Activated CD8-positive, alpha-beta T cell treated with anti-CD3 and anti-CD28 coated beads, Interleukin-2, amount 10 ng/mL, durations not matched to agents 7 days and 5 days (primary cell): ENCODE measurements around the gene RECQL5. TPM values are rescaled to one million over a fixed set of nuclear protein-coding genes. Genes with fewer than 3 reads are reported as not detected.

ENCODE experiments used
- total RNA-seq, 2 experiments: library from RNA; stranded (reverse); gene quantifications; one replicate each; pipeline ENCODE4 v1.2.3, GENCODE V29; 2021

The RECQL5 gene
- total RNA-seq, 2 experiments from 2014 or later, result 37.6 to 43.9 TPM

Other genes with a start within 250 kb of the RECQL5 start
- gene TMEM94, start 210.5 kb downstream of the RECQL5 start, total RNA-seq, result 10 to 100 TPM; 81.9 to 84.8 TPM
- gene CASKIN2, start 151.6 kb downstream of the RECQL5 start, total RNA-seq, result under 1 TPM; 0.68 to 0.97 TPM
- gene TSEN54, start 150.6 kb downstream of the RECQL5 start, total RNA-seq, result 10 to 100 TPM; 76.6 to 77.8 TPM
- 10 to 100 TPM; 19.3 to 19.8 TPM for gene LLGL2, start 141.5 kb downstream of the RECQL5 start, total RNA-seq
- gene MYO15B, start 79.4 kb downstream of the RECQL5 start, total RNA-seq, result 10 to 100 TPM; 26.9 to 27.8 TPM
- under 1 TPM in 1 of 2 experiments, not detected in 1; 0.31 TPM for gene SMIM5, start 33.7 kb downstream of the RECQL5 start, total RNA-seq
- 10 to 100 TPM; 88.7 to 93.7 TPM for gene SAP30BP, start 184 bp upstream of the RECQL5 start, total RNA-seq
- gene ITGB4, start 54.3 kb upstream of the RECQL5 start, total RNA-seq, result 1 to 10 TPM in 1 of 2 experiments, under 1 TPM in 1; 0.89 to 2.0 TPM
- gene GALK1, start 98.0 kb upstream of the RECQL5 start, total RNA-seq, result 10 to 100 TPM; 52.2 to 56.9 TPM
- 10 to 100 TPM; 30.2 to 31.0 TPM for gene UNK, start 117.7 kb upstream of the RECQL5 start, total RNA-seq
- 100 to 1,000 TPM; 234 to 249 TPM for gene UNC13D, start 177.2 kb upstream of the RECQL5 start, total RNA-seq
- gene WBP2, start 188.2 kb upstream of the RECQL5 start, total RNA-seq, result 10 to 100 TPM; 64.3 to 68.6 TPM
- gene TRIM47, start 211.4 kb upstream of the RECQL5 start, total RNA-seq, result 10 to 100 TPM; 31.4 to 36.8 TPM
- 10 to 100 TPM; 35.8 to 37.3 TPM for gene TRIM65, start 229.8 kb upstream of the RECQL5 start, total RNA-seq
- gene MRPL38, start 237.7 kb upstream of the RECQL5 start, total RNA-seq, result 100 to 1,000 TPM in 1 of 2 experiments, 10 to 100 TPM in 1; 89.0 to 113 TPM